Mucosa of descending colon (tissue), 3 donors: ENCODE results near the gene PKN1. TPM values are rescaled to one million over a fixed set of nuclear protein-coding genes. Genes with fewer than 3 reads are reported as not detected.
"Not testable (repeated sequence)": the region's sequence is repeated elsewhere in the genome, so short reads cannot be mapped to it uniquely, and the experiment has no call there.

ENCODE experiments used
- ATAC-seq: fragments of 200-7000 bp; cut with Tn5 transposase; one replicate; pipeline ENCODE4 v1.9.1; 2020; ENCODE audit warnings: mild to moderate bottlenecking, moderate library complexity
- DNase-seq, 3 donors: peaks; one replicate each; pipeline ENCODE4 v3.0.0-alpha.2; 2020
- H3K36me3 ChIP-seq: fragments of 200-600 bp; one replicate; pipeline ENCODE4 v1.8.0; 2021; ENCODE audit warnings: low read depth, mild to moderate bottlenecking
- H3K4me1 ChIP-seq: fragments of 200-600 bp; one replicate; pipeline ENCODE4 v1.8.0; 2021; ENCODE audit warnings: low read depth, mild to moderate bottlenecking
- H3K4me3 ChIP-seq: fragments of 200-600 bp; one replicate; pipeline ENCODE4 v1.8.0; 2021; ENCODE audit warnings: mild to moderate bottlenecking
- H3K9me3 ChIP-seq: fragments of 200-600 bp; one replicate; pipeline ENCODE4 v1.8.0; 2021; ENCODE audit warnings: mild to moderate bottlenecking
- CTCF ChIP-seq: fragments of 200-600 bp; IDR thresholded peaks from one replicate; pipeline ENCODE4 v1.8.0; 2022; ENCODE audit warnings: antibody characterized with exemption, mild to moderate bottlenecking
- intact Hi-C, 2 donors: fragments of 100-400 bp; cut with DNase I in 1 of 2; cut with micrococcal nuclease in 1 of 2; formaldehyde crosslinking; loops; one replicate each; pipeline versions ENCODE4 v1.11.0 to v1.11.1; 2022; cut with DNase I, micrococcal nuclease
- total RNA-seq, 3 donors: library from RNA; stranded (reverse); fragmentation: NEBNext Ultra II Directional in 2 of 3; extraction: Animal tissue kit (Norgen Biotek cat#: 25700) in 2 of 3; gene quantifications; one replicate each; pipeline versions ENCODE4 v1.2.1 to v1.2.4, GENCODE V29; 2021 to 2023
- donor health status: DM: no; HTN: no; CAD: no; lungs with moderate emphysema.
- donor health status: DM: no; HTN: no; CAD: no.
- donor health status: DM: no; HTN: yes; CAD: no.

The PKN1 gene
- total RNA-seq, 3 donors from 2014 or later: 30.1 to 117 (median 42.0) TPM

DNA sequence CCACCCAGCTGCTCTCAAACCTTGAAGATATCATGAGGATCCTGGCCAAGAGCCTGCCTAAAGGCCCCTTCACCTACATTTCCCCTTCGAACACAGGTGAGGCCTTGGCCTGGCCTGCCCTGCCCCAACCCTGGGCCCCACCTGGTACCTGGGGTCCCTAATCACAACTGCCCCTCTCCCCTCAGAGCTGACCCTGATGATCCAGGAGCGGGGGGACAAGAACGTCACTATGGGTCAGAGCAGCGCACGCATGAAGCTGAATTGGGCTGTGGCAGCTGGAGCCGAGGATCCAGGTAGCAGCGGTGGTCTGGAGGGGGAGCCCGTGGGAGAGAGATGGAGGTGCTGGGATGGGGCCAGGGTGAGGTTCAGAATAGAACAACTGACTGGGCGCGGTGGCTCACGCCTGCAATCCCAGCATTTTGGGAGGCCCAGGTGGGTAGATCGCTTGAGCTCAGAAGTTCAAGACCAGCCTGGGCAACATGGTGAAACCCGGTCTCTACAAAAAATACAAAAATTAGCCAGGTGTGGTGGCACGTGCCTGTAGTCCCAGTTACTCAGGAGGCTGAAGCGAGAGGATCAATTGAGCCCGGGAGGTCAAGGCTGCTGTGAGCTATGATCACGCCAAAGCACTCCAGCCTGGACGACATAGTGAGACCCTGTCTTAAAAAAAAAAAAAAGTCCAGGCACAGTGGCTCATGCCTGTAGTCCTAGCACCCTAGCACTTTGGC lies 31.5 kb upstream of the PKN1 start:
- no peak overlapping the region for H3K4me3 ChIP-seq
- intact Hi-C loops: no loop called here
- peaks cover 7% of the 10 kb centered on the region for H3K36me3 ChIP-seq

GRCh38 chr19:14402332-14403144 lies 30.6 kb upstream of the PKN1 start:
- Histone ChIP-seq H3K36me3 (peaks cover 7% of the 10 kb centered on the region), H3K9me3 (no peaks in the 10 kb centered on the region), H3K4me1 (peaks cover 9% of the 10 kb centered on the region), H3K4me3 (no peak overlapping the region)
- ATAC-seq: peak; percentile 27
- DNase-seq: no peak
- TF ChIP-seq CTCF: no peak
- intact Hi-C loops: no loop called here

More for the DNA sequence above, 31.5 kb upstream of the PKN1 start:
- peaks cover 7% of the 10 kb centered on the region for H3K4me1 ChIP-seq
- TF ChIP-seq CTCF: no peak
- ATAC-seq (no peak), DNase-seq (no peak)
- no peaks in the 10 kb centered on the region for H3K9me3 ChIP-seq

DNA sequence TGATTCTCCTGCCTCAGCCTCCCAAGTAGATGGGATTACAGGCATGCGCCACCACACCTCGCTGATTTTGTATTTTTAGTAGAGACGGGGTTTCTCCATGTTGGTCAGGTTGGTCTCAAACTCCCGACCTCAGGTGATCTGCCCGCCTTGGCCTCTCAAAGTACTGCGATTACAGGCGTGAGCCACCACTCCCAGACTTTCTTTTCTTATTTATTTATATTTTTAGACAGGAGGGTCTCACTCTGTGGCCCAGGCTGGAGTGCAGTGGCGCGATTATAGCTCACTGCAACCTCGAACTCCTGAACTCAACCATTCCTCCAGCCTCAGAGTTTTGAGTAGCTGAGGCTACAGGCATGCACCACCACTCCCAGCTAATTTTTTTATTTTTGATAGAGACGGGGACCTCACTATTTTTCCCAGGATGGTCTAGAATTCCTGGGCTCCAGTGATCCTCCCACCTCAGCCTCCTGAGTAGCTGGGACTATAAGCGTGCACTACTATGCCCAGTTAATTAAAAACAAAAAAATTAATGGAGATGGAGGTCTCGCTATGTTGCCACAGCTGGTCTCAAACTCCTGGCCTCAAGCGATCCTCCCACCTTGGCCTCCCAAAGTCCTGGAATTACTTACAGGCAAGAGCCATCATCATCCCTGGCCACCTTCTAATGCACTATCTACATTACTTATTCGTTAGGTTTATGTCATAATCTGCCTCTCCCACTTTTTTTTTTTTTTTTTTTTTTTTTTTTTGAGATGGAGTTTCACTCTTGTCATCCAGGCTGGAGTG lies 29.8 kb upstream of the PKN1 start:
- H3K4me3 ChIP-seq, intact Hi-C loops, H3K9me3 ChIP-seq, ATAC-seq, H3K36me3 ChIP-seq, DNase-seq: not testable (repeated sequence)
- peaks cover 17% of the 10 kb centered on the region for H3K4me1 ChIP-seq

DNA sequence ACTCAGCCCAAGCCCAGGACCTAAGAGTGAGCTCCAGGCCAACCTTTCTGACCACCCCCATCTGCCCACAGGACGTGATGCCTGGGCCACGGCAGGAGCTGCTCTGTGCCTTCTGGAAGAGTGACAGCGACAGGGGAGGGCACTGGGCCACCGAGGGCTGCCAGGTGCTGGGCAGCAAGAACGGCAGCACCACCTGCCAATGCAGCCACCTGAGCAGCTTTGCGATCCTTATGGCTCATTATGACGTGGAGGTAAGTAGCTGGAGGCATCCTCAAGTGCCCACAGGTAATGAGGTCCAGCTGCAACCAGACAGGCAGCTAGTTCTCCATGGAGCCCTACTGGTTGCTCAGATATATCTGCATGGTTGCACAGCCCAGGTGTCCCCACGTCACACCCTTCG lies 28.8 kb upstream of the PKN1 start:
- H3K4me1 ChIP-seq: peaks cover 25% of the 10 kb centered on the region
- intact Hi-C loops: no loop called here
- H3K36me3 ChIP-seq: peaks cover 7% of the 10 kb centered on the region
- no peak for DNase-seq
- no peak overlapping the region for H3K4me3 ChIP-seq
- TF ChIP-seq CTCF: no peak
- H3K9me3 ChIP-seq: no peaks in the 10 kb centered on the region
- no peak for ATAC-seq

DNA sequence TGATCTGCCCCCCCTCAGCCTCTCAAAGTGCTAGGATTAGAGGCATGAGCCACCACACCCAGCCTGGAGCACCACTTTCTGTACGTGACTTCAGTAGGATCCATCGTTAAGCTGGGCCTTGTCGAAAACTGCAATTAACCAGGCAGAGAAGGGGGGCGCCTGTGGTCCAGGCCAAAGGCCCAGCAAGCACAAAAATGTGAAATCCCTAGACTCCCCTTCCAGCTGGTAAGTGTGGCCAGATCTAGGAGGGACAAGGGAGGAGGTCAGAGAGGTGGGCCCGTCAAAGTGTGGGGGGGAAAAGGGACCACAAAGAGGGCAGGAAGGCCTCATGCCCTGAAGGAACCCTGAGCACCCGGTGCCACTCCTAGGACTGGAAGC lies 27.7 kb upstream of the PKN1 start:
- TF ChIP-seq CTCF: no peak
- intact Hi-C loops: no loop called here
- Histone ChIP-seq H3K36me3 (peaks cover 11% of the 10 kb centered on the region), H3K4me3 (no peak overlapping the region), H3K9me3 (no peaks in the 10 kb centered on the region), H3K4me1 (peaks cover 25% of the 10 kb centered on the region)
- DNase-seq (no peak), ATAC-seq (no peak)
